HFF-Myc (cell line): ENCODE data around the gene CCDC30.

Experiments
- DNase-seq: peaks from one replicate; pipeline ENCODE4 v3.0.0-alpha.2; 2011; ENCODE audit warnings: low read depth; ENCODE audit errors: extremely low read depth
- H3K4me3 ChIP-seq: replicated peaks from 2 replicates; pipeline ENCODE4 v1.5.1; 2011; ENCODE audit warnings: low read depth, mild to moderate bottlenecking, control low read depth, low read length
- TF ChIP-seq, protein P1 (sequence below): IDR thresholded peaks from 2 replicates; pipeline ENCODE4 v1.5.1; 2012; ENCODE audit warnings: mild to moderate bottlenecking, low read depth, low read length, control low read depth; ENCODE audit errors: missing control alignments

The CCDC30 gene

GRCh38 chr1:42657981-42658876 lies 195.1 kb downstream of the CCDC30 start, which contains the start of gene PPIH:
TSS of gene PPIH (plus strand) at chr1:42658423. CDS start at chr1:42658447, 24 bp downstream.
- TF ChIP-seq, protein P1, sequence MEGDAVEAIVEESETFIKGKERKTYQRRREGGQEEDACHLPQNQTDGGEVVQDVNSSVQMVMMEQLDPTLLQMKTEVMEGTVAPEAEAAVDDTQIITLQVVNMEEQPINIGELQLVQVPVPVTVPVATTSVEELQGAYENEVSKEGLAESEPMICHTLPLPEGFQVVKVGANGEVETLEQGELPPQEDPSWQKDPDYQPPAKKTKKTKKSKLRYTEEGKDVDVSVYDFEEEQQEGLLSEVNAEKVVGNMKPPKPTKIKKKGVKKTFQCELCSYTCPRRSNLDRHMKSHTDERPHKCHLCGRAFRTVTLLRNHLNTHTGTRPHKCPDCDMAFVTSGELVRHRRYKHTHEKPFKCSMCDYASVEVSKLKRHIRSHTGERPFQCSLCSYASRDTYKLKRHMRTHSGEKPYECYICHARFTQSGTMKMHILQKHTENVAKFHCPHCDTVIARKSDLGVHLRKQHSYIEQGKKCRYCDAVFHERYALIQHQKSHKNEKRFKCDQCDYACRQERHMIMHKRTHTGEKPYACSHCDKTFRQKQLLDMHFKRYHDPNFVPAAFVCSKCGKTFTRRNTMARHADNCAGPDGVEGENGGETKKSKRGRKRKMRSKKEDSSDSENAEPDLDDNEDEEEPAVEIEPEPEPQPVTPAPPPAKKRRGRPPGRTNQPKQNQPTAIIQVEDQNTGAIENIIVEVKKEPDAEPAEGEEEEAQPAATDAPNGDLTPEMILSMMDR: no peak
- peak within 1 kb of the TSS; percentile 67 for H3K4me3 ChIP-seq
- peak; percentile 71 for DNase-seq

- TF ChIP-seq, protein P1: no peak
- DNase-seq: no peak
- peak overlapping the region; percentile 67 for H3K4me3 ChIP-seq
These were observed 195.8 kb downstream of the CCDC30 start for GRCh38 chr1:42658877-42659337.

DNA sequence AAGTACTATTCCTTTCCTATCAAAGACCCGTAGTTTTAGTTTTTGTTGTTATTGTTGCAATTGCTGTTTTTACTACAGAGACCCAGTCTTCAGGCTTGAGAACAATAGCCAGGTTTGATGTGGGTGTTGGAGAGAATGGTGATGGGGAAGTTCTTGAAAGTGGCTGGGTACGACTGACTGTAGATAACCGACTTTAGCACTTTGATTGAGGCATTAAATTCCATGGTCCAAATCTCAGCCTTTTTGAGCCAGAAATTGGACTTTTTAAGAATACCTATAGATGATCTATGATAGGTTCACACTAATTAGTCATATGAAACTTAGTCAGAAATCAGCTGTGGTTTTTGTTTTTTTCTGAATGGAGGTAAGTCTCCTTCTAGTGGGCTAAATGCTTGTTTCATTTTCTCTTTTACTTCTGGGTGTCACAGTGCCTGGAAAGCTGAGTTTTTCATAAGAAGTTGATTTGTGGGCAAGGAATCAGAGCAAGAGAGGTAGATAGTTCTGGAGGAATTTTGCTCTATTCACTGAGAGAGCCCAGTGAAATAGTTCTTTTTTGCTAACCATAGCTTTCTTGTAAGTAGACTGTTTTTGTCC lies 197.9 kb downstream of the CCDC30 start:
- no peak for DNase-seq
- H3K4me3 ChIP-seq: no peak overlapping the region
- TF ChIP-seq, protein P1: no peak

DNA sequence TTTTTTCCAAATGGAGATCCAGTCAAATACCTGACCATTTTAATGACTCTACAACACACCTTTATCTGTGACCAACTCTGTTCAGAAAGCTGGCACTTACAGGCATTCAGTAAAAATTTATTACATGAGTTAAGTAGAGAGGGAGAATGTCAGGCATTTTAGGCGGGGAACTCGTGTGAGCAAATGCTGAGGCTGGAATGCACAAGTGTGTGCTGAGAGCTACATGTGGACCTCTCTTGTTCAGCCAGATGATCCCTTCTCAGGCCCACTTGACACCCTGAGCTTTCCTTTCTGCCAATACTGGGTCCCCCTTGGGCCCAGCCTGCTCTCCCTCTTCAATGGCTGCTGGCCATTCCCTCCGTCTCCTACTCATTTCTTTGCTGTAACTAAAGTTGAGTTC lies 206.8 kb downstream of the CCDC30 start:
- TF ChIP-seq, protein P1: no peak
- no peak for DNase-seq
- H3K4me3 ChIP-seq: no peak overlapping the region

DNA sequence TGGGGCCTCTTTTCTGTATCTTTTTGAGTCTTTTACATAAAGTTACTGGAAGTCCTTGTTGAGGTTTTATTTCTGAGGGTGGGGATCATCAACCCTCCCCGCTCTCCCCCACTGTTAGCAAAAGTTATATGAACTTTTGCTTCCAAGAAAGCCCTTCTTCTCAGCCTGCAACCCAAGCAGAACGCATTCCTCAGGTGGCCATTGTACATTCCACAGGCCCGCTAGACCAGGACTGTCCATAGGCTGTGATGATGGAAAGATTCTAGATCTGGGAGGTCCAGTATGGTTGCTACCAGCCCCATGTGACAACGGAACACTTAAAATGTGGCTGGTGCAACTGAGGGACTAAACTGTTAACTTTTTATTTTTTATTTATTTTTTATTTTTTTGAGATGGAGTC lies 207.3 kb downstream of the CCDC30 start:
- no peak for DNase-seq
- no peak overlapping the region for H3K4me3 ChIP-seq
- TF ChIP-seq, protein P1: no peak

GRCh38 chr1:42674214-42674613 lies 211.1 kb downstream of the CCDC30 start:
- TF ChIP-seq, protein P1: no peak
- DNase-seq: no peak
- H3K4me3 ChIP-seq: no peak overlapping the region
